ENCODE measurements around the gene NR4A1. TPM values are rescaled to one million over a fixed set of nuclear protein-coding genes. Genes with fewer than 3 reads are reported as not detected.

The NR4A1 gene
- total RNA-seq, 2 donors from 2014 or later, result 17.7 to 18.4 TPM

- no peaks in the 10 kb centered on the region for H3K4me1 ChIP-seq (ENCODE audit: control insufficient read depth, insufficient read depth, low read length)
- no peak overlapping the region for H3K27ac Mint-ChIP-seq
- H3K4me3 Mint-ChIP-seq, result peak overlapping the region; percentile 82
- no peak overlapping the region for H3K9ac ChIP-seq (ENCODE audit: extremely low read depth, low read length, poor library complexity, severe bottlenecking)
- TF ChIP-seq, protein P1, sequence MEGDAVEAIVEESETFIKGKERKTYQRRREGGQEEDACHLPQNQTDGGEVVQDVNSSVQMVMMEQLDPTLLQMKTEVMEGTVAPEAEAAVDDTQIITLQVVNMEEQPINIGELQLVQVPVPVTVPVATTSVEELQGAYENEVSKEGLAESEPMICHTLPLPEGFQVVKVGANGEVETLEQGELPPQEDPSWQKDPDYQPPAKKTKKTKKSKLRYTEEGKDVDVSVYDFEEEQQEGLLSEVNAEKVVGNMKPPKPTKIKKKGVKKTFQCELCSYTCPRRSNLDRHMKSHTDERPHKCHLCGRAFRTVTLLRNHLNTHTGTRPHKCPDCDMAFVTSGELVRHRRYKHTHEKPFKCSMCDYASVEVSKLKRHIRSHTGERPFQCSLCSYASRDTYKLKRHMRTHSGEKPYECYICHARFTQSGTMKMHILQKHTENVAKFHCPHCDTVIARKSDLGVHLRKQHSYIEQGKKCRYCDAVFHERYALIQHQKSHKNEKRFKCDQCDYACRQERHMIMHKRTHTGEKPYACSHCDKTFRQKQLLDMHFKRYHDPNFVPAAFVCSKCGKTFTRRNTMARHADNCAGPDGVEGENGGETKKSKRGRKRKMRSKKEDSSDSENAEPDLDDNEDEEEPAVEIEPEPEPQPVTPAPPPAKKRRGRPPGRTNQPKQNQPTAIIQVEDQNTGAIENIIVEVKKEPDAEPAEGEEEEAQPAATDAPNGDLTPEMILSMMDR (conservative IDR thresholded peaks at IDR 0.05), result no peak
- DNase-seq, result no peak
- H3K27ac ChIP-seq (ENCODE audit: low read depth, low read length), result no peak overlapping the region
- 56 to 67% methylated on average over 1 to 7 of the region's 7 CpGs for WGBS, 2 experiments (ENCODE audit: insufficient coverage in 1 of 2, insufficient read length in 1 of 2)
- H3K4me1 Mint-ChIP-seq, result peaks cover 27% of the 10 kb centered on the region
- peaks cover 11% of the 10 kb centered on the region for H3K27me3 Mint-ChIP-seq (ENCODE audit: insufficient read depth)
- no peaks in the 10 kb centered on the region for H3K27me3 ChIP-seq (ENCODE audit: control insufficient read depth, insufficient read depth, low read length, poor library complexity, severe bottlenecking)
- H3K36me3 Mint-ChIP-seq (ENCODE audit: low read depth), result peaks cover 13% of the 10 kb centered on the region
- peak overlapping the region; percentile 89 for H3K4me3 ChIP-seq (ENCODE audit: low read length)
- peaks cover 17% of the 10 kb centered on the region for H3K36me3 ChIP-seq (ENCODE audit: control insufficient read depth, insufficient read depth, low read length)
- H3K9me3 ChIP-seq (ENCODE audit: control insufficient read depth, low read length), result no peaks in the 10 kb centered on the region
- no peaks in the 10 kb centered on the region for H3K9me3 Mint-ChIP-seq
Measured at GRCh38 chr12:52052468-52053186, 1.4 kb downstream of the NR4A1 start.

DNA sequence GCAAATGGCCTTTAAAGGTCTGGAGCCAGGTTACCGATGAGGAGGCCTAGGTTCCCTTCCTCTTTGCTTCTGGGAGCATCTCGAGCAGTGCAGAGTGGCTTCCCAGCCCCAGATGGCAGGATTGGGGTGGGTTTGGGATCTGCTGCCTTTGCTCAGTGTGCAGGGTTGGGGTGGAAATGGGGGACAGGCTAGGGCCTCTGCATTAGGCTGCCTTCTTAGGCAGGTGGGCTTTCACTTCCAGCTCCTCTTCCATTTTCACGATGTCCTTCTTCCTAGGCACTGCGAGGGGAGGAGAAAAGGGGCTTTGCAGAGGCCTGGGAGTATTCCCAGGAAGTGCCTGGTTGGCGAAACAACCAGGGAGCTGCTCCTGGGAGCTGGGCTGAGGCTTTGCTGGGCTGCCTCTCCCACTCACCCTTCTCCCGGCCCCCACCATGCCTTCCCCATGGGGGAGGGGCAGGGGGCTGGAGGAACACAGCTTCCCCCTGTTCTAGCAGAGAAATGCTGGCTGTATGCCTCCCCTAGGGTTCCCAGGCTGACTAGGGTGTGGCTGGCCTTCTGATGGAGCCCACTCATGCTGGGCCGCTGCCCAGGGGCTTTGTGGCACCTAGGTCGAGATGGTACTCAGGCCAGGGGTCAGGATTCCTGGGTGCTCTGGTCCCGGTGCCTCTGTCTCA lies 2.4 kb downstream of the NR4A1 start:
- Mint-ChIP-seq H3K9me3 (no peaks in the 10 kb centered on the region), H3K27ac (no peak overlapping the region), H3K36me3 (ENCODE audit: low read depth) (peaks cover 18% of the 10 kb centered on the region), H3K4me1 (peaks cover 27% of the 10 kb centered on the region), H3K4me3 (no peak overlapping the region), H3K27me3 (ENCODE audit: insufficient read depth) (peaks cover 9% of the 10 kb centered on the region)
- Histone ChIP-seq H3K9ac (ENCODE audit: extremely low read depth, low read length, poor library complexity, severe bottlenecking) (no peak overlapping the region), H3K9me3 (ENCODE audit: control insufficient read depth, low read length) (no peaks in the 10 kb centered on the region), H3K27me3 (ENCODE audit: control insufficient read depth, insufficient read depth, low read length, poor library complexity, severe bottlenecking) (no peaks in the 10 kb centered on the region), H3K27ac (ENCODE audit: low read depth, low read length) (no peak overlapping the region), H3K4me1 (ENCODE audit: control insufficient read depth, insufficient read depth, low read length) (no peaks in the 10 kb centered on the region), H3K36me3 (ENCODE audit: control insufficient read depth, insufficient read depth, low read length) (peaks cover 21% of the 10 kb centered on the region), H3K4me3 (ENCODE audit: low read length) (no peak overlapping the region)
- TF ChIP-seq, protein P1 (conservative IDR thresholded peaks at IDR 0.05), result no peak
- DNase-seq, result no peak
- WGBS, 2 experiments (ENCODE audit: insufficient coverage in 1 of 2, insufficient read length in 1 of 2), result 87 to 88% methylated on average over 5 to 9 of the region's 9 CpGs

- Mint-ChIP-seq H3K36me3 (ENCODE audit: low read depth) (peaks cover 18% of the 10 kb centered on the region), H3K4me1 (peaks cover 25% of the 10 kb centered on the region), H3K27me3 (ENCODE audit: insufficient read depth) (peaks cover 9% of the 10 kb centered on the region), H3K9me3 (no peaks in the 10 kb centered on the region), H3K27ac (no peak overlapping the region), H3K4me3 (no peak overlapping the region)
- Histone ChIP-seq H3K4me3 (ENCODE audit: low read length) (no peak overlapping the region), H3K4me1 (ENCODE audit: control insufficient read depth, insufficient read depth, low read length) (no peaks in the 10 kb centered on the region), H3K27ac (ENCODE audit: low read depth, low read length) (no peak overlapping the region), H3K9ac (ENCODE audit: extremely low read depth, low read length, poor library complexity, severe bottlenecking) (no peak overlapping the region), H3K27me3 (ENCODE audit: control insufficient read depth, insufficient read depth, low read length, poor library complexity, severe bottlenecking) (no peaks in the 10 kb centered on the region), H3K36me3 (ENCODE audit: control insufficient read depth, insufficient read depth, low read length) (peaks cover 21% of the 10 kb centered on the region), H3K9me3 (ENCODE audit: control insufficient read depth, low read length) (no peaks in the 10 kb centered on the region)
- 94 to 95% methylated on average over 8 to 21 of the region's 21 CpGs for WGBS, 2 experiments (ENCODE audit: insufficient coverage in 1 of 2, insufficient read length in 1 of 2)
- TF ChIP-seq, protein P1 (conservative IDR thresholded peaks at IDR 0.05), result no peak
- DNase-seq, result no peak
Measured at GRCh38 chr12:52054231-52054832, 3.1 kb downstream of the NR4A1 start.

Data from endodermal cell (in vitro differentiated cells).